H9 (cell line): Measurements from ENCODE around the gene AGPAT2. TPM values are rescaled to one million over a fixed set of nuclear protein-coding genes. Genes with fewer than 3 reads are reported as not detected.

Experiments used
- DNase-seq: peaks from one replicate; pipeline ENCODE4 v3.0.0-alpha.2; 2017
- H2AFZ ChIP-seq: one replicate; pipeline ENCODE4 v1.6.1; 2013; ENCODE audit warnings: mild to moderate bottlenecking, low read length, control low read depth, moderate library complexity
- H2AK5ac ChIP-seq: 2 replicates; pipeline ENCODE4 v1.6.1; 2013; ENCODE audit warnings: low read length, control low read depth, mixed read lengths; ENCODE audit not compliant: insufficient read length
- H2BK120ac ChIP-seq: one replicate; pipeline ENCODE4 v1.6.1; 2013; ENCODE audit warnings: low read depth, mild to moderate bottlenecking, low read length, control low read depth, inconsistent platforms; ENCODE audit not compliant: poor library complexity, severe bottlenecking
- H2BK12ac ChIP-seq: 2 replicates; pipeline ENCODE4 v1.6.1; 2013; ENCODE audit warnings: low read length, control low read depth, mixed read lengths, low read depth; ENCODE audit not compliant: insufficient read length
- H2BK15ac ChIP-seq: 2 replicates; pipeline ENCODE4 v1.6.1; 2013; ENCODE audit warnings: low read depth, low read length, control low read depth
- H2BK20ac ChIP-seq: one replicate; pipeline ENCODE4 v1.6.1; 2013; ENCODE audit warnings: low read depth, mild to moderate bottlenecking, low read length, control low read depth, inconsistent platforms; ENCODE audit not compliant: poor library complexity, severe bottlenecking
- H2BK5ac ChIP-seq: 2 replicates; pipeline ENCODE4 v1.6.1; 2013; ENCODE audit warnings: low read length, control low read depth, mixed read lengths; ENCODE audit not compliant: insufficient read length
- H3K14ac ChIP-seq: 2 replicates; pipeline ENCODE4 v1.6.1; 2013; ENCODE audit warnings: low read length, control low read depth; ENCODE audit not compliant: insufficient read depth
- H3K18ac ChIP-seq: 2 replicates; pipeline ENCODE4 v1.6.1; 2013; ENCODE audit warnings: low read depth, mild to moderate bottlenecking, mixed read lengths, low read length, control low read depth; ENCODE audit not compliant: insufficient read length
- H3K23ac ChIP-seq: 2 replicates; pipeline ENCODE4 v1.6.1; 2013; ENCODE audit warnings: low read length, control low read depth, mixed read lengths, low read depth; ENCODE audit not compliant: insufficient read length
- H3K23me2 ChIP-seq: 2 replicates; pipeline ENCODE4 v1.6.1; 2013; ENCODE audit warnings: low read depth, mild to moderate bottlenecking, mixed read lengths, low read length, control low read depth; ENCODE audit not compliant: insufficient read length, poor library complexity, severe bottlenecking
- H3K27ac ChIP-seq: 2 replicates; pipeline ENCODE4 v1.5.1; 2013; ENCODE audit warnings: low read length, control low read depth, mixed read lengths, low read depth; ENCODE audit not compliant: insufficient read length
- H3K27me3 ChIP-seq: 2 replicates; pipeline ENCODE4 v1.6.1; 2013; ENCODE audit warnings: low read length, control low read depth, inconsistent platforms; ENCODE audit not compliant: insufficient read depth
- H3K4ac ChIP-seq: 2 replicates; pipeline ENCODE4 v1.6.1; 2013; ENCODE audit warnings: low read depth, mild to moderate bottlenecking, control low read depth, inconsistent platforms, low read length, moderate library complexity
- H3K4me1 ChIP-seq: 2 replicates; pipeline ENCODE4 v1.6.1; 2013; ENCODE audit warnings: low read length, control low read depth, inconsistent platforms; ENCODE audit not compliant: insufficient read depth
- H3K4me2 ChIP-seq: 2 replicates; pipeline ENCODE4 v1.6.1; 2013; ENCODE audit warnings: low read length, control low read depth, mixed read lengths; ENCODE audit not compliant: insufficient read length, insufficient read depth
- H3K56ac ChIP-seq: 2 replicates; pipeline ENCODE4 v1.6.1; 2013; ENCODE audit warnings: low read depth, mild to moderate bottlenecking, mixed read lengths, low read length, control low read depth; ENCODE audit not compliant: insufficient read length
- H3K79me1 ChIP-seq: 2 replicates; pipeline ENCODE4 v1.6.1; 2013; ENCODE audit warnings: low read depth, mild to moderate bottlenecking, moderate library complexity, low read length, control low read depth, inconsistent platforms; ENCODE audit not compliant: insufficient read depth, poor library complexity, severe bottlenecking
- H3K79me2 ChIP-seq: 2 replicates; pipeline ENCODE4 v1.6.1; 2013; ENCODE audit warnings: low read length, control low read depth, inconsistent platforms; ENCODE audit not compliant: insufficient read depth
- H3K9ac ChIP-seq: 2 replicates; pipeline ENCODE4 v1.6.1; 2013; ENCODE audit warnings: low read length, control low read depth, mixed read lengths; ENCODE audit not compliant: insufficient read length; ENCODE audit errors: extremely low read depth
- H3K9me3 ChIP-seq: one replicate; pipeline ENCODE4 v1.6.1; 2013; ENCODE audit warnings: low read depth, low read length, inconsistent platforms; ENCODE audit not compliant: control insufficient read depth
- H3T11ph ChIP-seq: one replicate; pipeline ENCODE4 v1.6.1; 2013; ENCODE audit warnings: mild to moderate bottlenecking, low read length, control low read depth, inconsistent platforms
- H4K20me1 ChIP-seq: one replicate; pipeline ENCODE4 v1.6.1; 2013; ENCODE audit not compliant: control insufficient read depth, insufficient read length, insufficient read depth
- H4K5ac ChIP-seq: 2 replicates; pipeline ENCODE4 v1.6.1; 2013; ENCODE audit warnings: low read depth, mild to moderate bottlenecking, mixed read lengths, low read length, control low read depth; ENCODE audit not compliant: insufficient read length
- H4K8ac ChIP-seq: replicated peaks from 2 replicates; pipeline ENCODE4 v1.6.1; 2013; ENCODE audit warnings: low read length, control low read depth, mixed read lengths, low read depth; ENCODE audit not compliant: insufficient read length
- H4K91ac ChIP-seq: 2 replicates; pipeline ENCODE4 v1.6.1; 2013; ENCODE audit warnings: low read depth, mild to moderate bottlenecking, moderate library complexity, mixed read lengths, low read length, control low read depth; ENCODE audit not compliant: insufficient read length
- H3K27ac Mint-ChIP-seq, 3 experiments: 2 replicates in 2 of 3; 3 replicates in 1 of 3; pipeline ENCODE4 v1.8.0; 2020 to 2021; ENCODE audit warnings: mixed read lengths in 3 of 3, mild to moderate bottlenecking in 1 of 3, moderate library complexity in 1 of 3
- H3K27me3 Mint-ChIP-seq: 2 replicates; pipeline ENCODE4 v1.8.0; 2021; ENCODE audit warnings: low read depth, mild to moderate bottlenecking, moderate library complexity, mixed read lengths
- H3K36me3 Mint-ChIP-seq, 3 experiments: 2 replicates in 2 of 3; 3 replicates in 1 of 3; pipeline ENCODE4 v1.8.0; 2020 to 2021; ENCODE audit warnings: low read depth in 3 of 3, mixed read lengths in 3 of 3; ENCODE audit not compliant: insufficient read depth in 1 of 3
- H3K4me1 Mint-ChIP-seq, 2 experiments: 2 replicates each; pipeline ENCODE4 v1.8.0; 2020; ENCODE audit warnings: mixed read lengths in 2 of 2
- H3K4me3 Mint-ChIP-seq, 2 experiments: 2 replicates in 1 of 2; 3 replicates in 1 of 2; pipeline ENCODE4 v1.8.0; 2020 to 2021; ENCODE audit warnings: mild to moderate bottlenecking in 2 of 2, mixed read lengths in 2 of 2, moderate library complexity in 1 of 2
- H3K9me3 Mint-ChIP-seq, 2 experiments: 2 replicates in 1 of 2; 3 replicates in 1 of 2; pipeline ENCODE4 v1.8.0; 2020; ENCODE audit warnings: mild to moderate bottlenecking in 2 of 2, mixed read lengths in 2 of 2, moderate library complexity in 1 of 2
- WGBS: extraction: QIAGEN DNeasy Blood & Tissue Kit; methylation state at CpG from one replicate; pipeline ENCODE4 v1.1.7; 2013; ENCODE audit warnings: missing lambda C conversion rate, low lambda C conversion rate, mixed read lengths; ENCODE audit not compliant: insufficient read length; ENCODE audit errors: extremely low coverage; 5-methylcytosine and 5-hydroxymethylcytosine counted together
- total RNA-seq: library from RNA; stranded (reverse); gene quantifications from 2 replicates; pipeline ENCODE4 v1.2.1, GENCODE V29; 2021
- TF ChIP-seq, protein P1 (sequence below): fragments of 200-600 bp; sonication (generic); conservative IDR thresholded peaks from 3 replicates; pipeline ENCODE4 v1.8.0; 2021; ENCODE audit warnings: antibody characterized with exemption, mild to moderate bottlenecking

AGPAT2 gene
- total RNA-seq, 1 experiment from 2014 or later, result 29.7 TPM

DNA sequence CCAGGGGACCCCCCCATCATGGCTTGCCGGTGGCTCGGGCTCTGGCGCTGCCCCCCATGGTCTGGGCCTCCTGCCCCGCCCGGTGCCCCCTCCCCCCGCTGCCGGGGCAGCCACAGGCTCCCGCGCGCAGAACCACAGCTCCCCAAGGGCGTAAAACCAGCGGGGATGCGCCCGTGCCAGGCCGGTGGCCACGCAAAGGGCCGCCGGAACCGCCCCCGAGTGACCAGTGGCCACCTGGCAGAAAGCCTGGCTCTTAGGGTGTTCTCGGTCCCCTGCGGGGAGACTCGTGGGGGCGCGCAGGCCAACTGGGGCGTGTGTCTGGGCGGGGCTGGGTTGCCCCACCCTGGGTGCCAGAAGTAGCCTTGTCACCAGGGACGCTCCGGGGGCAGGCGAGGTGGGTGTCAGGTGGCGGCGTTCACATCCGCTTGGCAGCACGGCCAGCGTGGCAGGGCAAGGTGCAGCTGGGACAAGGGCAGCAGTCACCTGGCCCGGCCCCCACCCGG lies 515 bp upstream of the AGPAT2 start:
- H3K23me2 ChIP-seq, result peaks cover 9% of the 10 kb centered on the region
- H2BK15ac ChIP-seq, result no peak overlapping the region
- Mint-ChIP-seq H3K4me1 (peaks cover 4 to 24% of the 10 kb centered on the region in 2 experiments), H3K36me3 (no peaks in the 10 kb centered on the region), H3K27me3 (peaks cover 19% of the 10 kb centered on the region), H3K27ac (no peak overlapping the region; a peak in 1 of 7 replicates), H3K4me3 (peak overlapping the region; percentile 70; a peak in 4 of 5 replicates), H3K9me3 (no peaks in the 10 kb centered on the region)
- H3K27me3 ChIP-seq, result no peaks in the 10 kb centered on the region
- H4K20me1 ChIP-seq, result no peaks in the 10 kb centered on the region
- no peak overlapping the region for H4K91ac ChIP-seq
- H2BK5ac ChIP-seq, result no peak overlapping the region
- H2BK120ac ChIP-seq, result no peak overlapping the region
- no peak overlapping the region for H4K8ac ChIP-seq
- H4K5ac ChIP-seq, result no peak overlapping the region
- H2AK5ac ChIP-seq, result no peak overlapping the region
- H3K4me1 ChIP-seq, result no peaks in the 10 kb centered on the region
- no peak overlapping the region for H3K9ac ChIP-seq
- no peak overlapping the region for H2BK12ac ChIP-seq
- H3K14ac ChIP-seq, result no peak overlapping the region
- H3K4me2 ChIP-seq, result peak overlapping the region; percentile 19
- H3K9me3 ChIP-seq, result no peaks in the 10 kb centered on the region
- TF ChIP-seq, protein P1, sequence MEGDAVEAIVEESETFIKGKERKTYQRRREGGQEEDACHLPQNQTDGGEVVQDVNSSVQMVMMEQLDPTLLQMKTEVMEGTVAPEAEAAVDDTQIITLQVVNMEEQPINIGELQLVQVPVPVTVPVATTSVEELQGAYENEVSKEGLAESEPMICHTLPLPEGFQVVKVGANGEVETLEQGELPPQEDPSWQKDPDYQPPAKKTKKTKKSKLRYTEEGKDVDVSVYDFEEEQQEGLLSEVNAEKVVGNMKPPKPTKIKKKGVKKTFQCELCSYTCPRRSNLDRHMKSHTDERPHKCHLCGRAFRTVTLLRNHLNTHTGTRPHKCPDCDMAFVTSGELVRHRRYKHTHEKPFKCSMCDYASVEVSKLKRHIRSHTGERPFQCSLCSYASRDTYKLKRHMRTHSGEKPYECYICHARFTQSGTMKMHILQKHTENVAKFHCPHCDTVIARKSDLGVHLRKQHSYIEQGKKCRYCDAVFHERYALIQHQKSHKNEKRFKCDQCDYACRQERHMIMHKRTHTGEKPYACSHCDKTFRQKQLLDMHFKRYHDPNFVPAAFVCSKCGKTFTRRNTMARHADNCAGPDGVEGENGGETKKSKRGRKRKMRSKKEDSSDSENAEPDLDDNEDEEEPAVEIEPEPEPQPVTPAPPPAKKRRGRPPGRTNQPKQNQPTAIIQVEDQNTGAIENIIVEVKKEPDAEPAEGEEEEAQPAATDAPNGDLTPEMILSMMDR, result no peak
- no peak overlapping the region for H3T11ph ChIP-seq
- H3K23ac ChIP-seq, result no peak overlapping the region
- WGBS, result no CpG with 5 or more reads among the region's 37 CpGs
- peaks cover 4% of the 10 kb centered on the region for H3K79me1 ChIP-seq
- no peaks in the 10 kb centered on the region; the same call in 1 of the 2 replicates for H3K79me2 ChIP-seq
- H3K4ac ChIP-seq, result no peak overlapping the region
- DNase-seq, result no peak
- H3K56ac ChIP-seq, result no peak overlapping the region
- H2BK20ac ChIP-seq, result no peak overlapping the region
- H3K27ac ChIP-seq, result no peak overlapping the region
- H3K18ac ChIP-seq, result no peak overlapping the region
- H2AFZ ChIP-seq, result no peak overlapping the region
